ENCODE results near the gene IRAK4. TPM values are rescaled to one million over a fixed set of nuclear protein-coding genes. Genes with fewer than 3 reads are reported as not detected.

Gene IRAK4
- total RNA-seq, 2 donors from 2014 or later, result 5.9 to 9.2 TPM

GRCh38 chr12:43730283-43730682 lies 28.5 kb upstream of the IRAK4 start:
- no peak overlapping the region for H3K27ac Mint-ChIP-seq
- no peak overlapping the region for H3K4me3 Mint-ChIP-seq
- TF ChIP-seq, protein P1, sequence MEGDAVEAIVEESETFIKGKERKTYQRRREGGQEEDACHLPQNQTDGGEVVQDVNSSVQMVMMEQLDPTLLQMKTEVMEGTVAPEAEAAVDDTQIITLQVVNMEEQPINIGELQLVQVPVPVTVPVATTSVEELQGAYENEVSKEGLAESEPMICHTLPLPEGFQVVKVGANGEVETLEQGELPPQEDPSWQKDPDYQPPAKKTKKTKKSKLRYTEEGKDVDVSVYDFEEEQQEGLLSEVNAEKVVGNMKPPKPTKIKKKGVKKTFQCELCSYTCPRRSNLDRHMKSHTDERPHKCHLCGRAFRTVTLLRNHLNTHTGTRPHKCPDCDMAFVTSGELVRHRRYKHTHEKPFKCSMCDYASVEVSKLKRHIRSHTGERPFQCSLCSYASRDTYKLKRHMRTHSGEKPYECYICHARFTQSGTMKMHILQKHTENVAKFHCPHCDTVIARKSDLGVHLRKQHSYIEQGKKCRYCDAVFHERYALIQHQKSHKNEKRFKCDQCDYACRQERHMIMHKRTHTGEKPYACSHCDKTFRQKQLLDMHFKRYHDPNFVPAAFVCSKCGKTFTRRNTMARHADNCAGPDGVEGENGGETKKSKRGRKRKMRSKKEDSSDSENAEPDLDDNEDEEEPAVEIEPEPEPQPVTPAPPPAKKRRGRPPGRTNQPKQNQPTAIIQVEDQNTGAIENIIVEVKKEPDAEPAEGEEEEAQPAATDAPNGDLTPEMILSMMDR (conservative IDR thresholded peaks at IDR 0.05), result no peak
- H3K4me1 Mint-ChIP-seq, result no peaks in the 10 kb centered on the region
- H3K4me1 ChIP-seq (ENCODE audit: control insufficient read depth, insufficient read depth, low read length), result no peaks in the 10 kb centered on the region
- 85 to 88% methylated on average over 3 to 4 of the region's 4 CpGs for WGBS, 2 experiments (ENCODE audit: insufficient coverage in 1 of 2, insufficient read length in 1 of 2)
- H3K4me3 ChIP-seq (ENCODE audit: low read length), result no peak overlapping the region
- H3K9me3 ChIP-seq (ENCODE audit: control insufficient read depth, low read length), result no peaks in the 10 kb centered on the region
- H3K36me3 ChIP-seq (ENCODE audit: control insufficient read depth, insufficient read depth, low read length), result peaks cover 7% of the 10 kb centered on the region
- DNase-seq, result no peak
- peaks cover 12% of the 10 kb centered on the region for H3K36me3 Mint-ChIP-seq (ENCODE audit: low read depth)
- no peaks in the 10 kb centered on the region for H3K9me3 Mint-ChIP-seq
- H3K27ac ChIP-seq (ENCODE audit: low read depth, low read length), result no peak overlapping the region
- H3K9ac ChIP-seq (ENCODE audit: extremely low read depth, low read length, poor library complexity, severe bottlenecking), result no peak overlapping the region
- H3K27me3 ChIP-seq (ENCODE audit: control insufficient read depth, insufficient read depth, low read length, poor library complexity, severe bottlenecking), result no peaks in the 10 kb centered on the region
- H3K27me3 Mint-ChIP-seq (ENCODE audit: insufficient read depth), result no peaks in the 10 kb centered on the region

DNA sequence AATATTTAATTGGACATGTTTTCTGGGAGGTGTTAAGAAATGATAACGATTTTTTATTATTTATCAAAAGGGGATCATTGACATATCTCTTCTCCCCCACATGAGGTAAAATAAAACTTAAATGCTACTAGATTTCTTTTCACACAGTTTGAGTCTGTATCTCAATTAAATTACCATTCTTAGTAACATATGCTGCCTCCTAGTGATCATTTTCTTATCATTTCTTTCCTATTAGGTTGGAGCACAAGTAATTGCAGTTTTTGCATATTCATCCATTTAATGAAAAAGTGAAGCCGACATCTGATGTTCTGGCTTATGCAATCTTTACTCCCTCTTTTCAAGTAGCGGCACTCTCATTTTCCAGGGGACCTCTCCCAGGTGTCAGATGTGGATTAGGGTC lies 25.1 kb upstream of the IRAK4 start:
- no peaks in the 10 kb centered on the region for H3K27me3 Mint-ChIP-seq (ENCODE audit: insufficient read depth)
- DNase-seq, result no peak
- no peaks in the 10 kb centered on the region for H3K9me3 Mint-ChIP-seq
- TF ChIP-seq, protein P1 (conservative IDR thresholded peaks at IDR 0.05), result peak; percentile 40
- no peak overlapping the region for H3K4me3 ChIP-seq (ENCODE audit: low read length)
- H3K36me3 ChIP-seq (ENCODE audit: control insufficient read depth, insufficient read depth, low read length), result peaks cover 7% of the 10 kb centered on the region
- no peak overlapping the region for H3K27ac Mint-ChIP-seq
- no peaks in the 10 kb centered on the region for H3K4me1 ChIP-seq (ENCODE audit: control insufficient read depth, insufficient read depth, low read length)
- H3K9ac ChIP-seq (ENCODE audit: extremely low read depth, low read length, poor library complexity, severe bottlenecking), result no peak overlapping the region
- WGBS, 2 experiments (ENCODE audit: insufficient coverage in 1 of 2, insufficient read length in 1 of 2), result 94 to 96% methylated on average over 2 to 3 of the region's 3 CpGs
- no peak overlapping the region for H3K27ac ChIP-seq (ENCODE audit: low read depth, low read length)
- H3K9me3 ChIP-seq (ENCODE audit: control insufficient read depth, low read length), result no peaks in the 10 kb centered on the region
- no peaks in the 10 kb centered on the region for H3K4me1 Mint-ChIP-seq
- H3K36me3 Mint-ChIP-seq (ENCODE audit: low read depth), result peaks cover 10% of the 10 kb centered on the region
- H3K4me3 Mint-ChIP-seq, result no peak overlapping the region
- no peaks in the 10 kb centered on the region for H3K27me3 ChIP-seq (ENCODE audit: control insufficient read depth, insufficient read depth, low read length, poor library complexity, severe bottlenecking)

GRCh38 chr12:43736927-43737440 lies 21.8 kb upstream of the IRAK4 start:
- no peaks in the 10 kb centered on the region for H3K27me3 Mint-ChIP-seq (ENCODE audit: insufficient read depth)
- no peak overlapping the region for H3K9ac ChIP-seq (ENCODE audit: extremely low read depth, low read length, poor library complexity, severe bottlenecking)
- H3K9me3 ChIP-seq (ENCODE audit: control insufficient read depth, low read length), result no peaks in the 10 kb centered on the region
- H3K27me3 ChIP-seq (ENCODE audit: control insufficient read depth, insufficient read depth, low read length, poor library complexity, severe bottlenecking), result no peaks in the 10 kb centered on the region
- H3K36me3 Mint-ChIP-seq (ENCODE audit: low read depth), result peaks cover 16% of the 10 kb centered on the region
- no peaks in the 10 kb centered on the region for H3K4me1 ChIP-seq (ENCODE audit: control insufficient read depth, insufficient read depth, low read length)
- no peak for DNase-seq
- peaks cover 4% of the 10 kb centered on the region for H3K36me3 ChIP-seq (ENCODE audit: control insufficient read depth, insufficient read depth, low read length)
- no peak overlapping the region for H3K27ac Mint-ChIP-seq
- no peak overlapping the region for H3K4me3 Mint-ChIP-seq
- TF ChIP-seq, protein P1 (conservative IDR thresholded peaks at IDR 0.05), result no peak
- no peak overlapping the region for H3K4me3 ChIP-seq (ENCODE audit: low read length)
- 95% methylated on average over 2 of the region's 3 CpGs; no CpG with 5 or more reads in 1 of the 2 experiments for WGBS, 2 experiments (ENCODE audit: insufficient coverage in 1 of 2, insufficient read length in 1 of 2)
- no peak overlapping the region for H3K27ac ChIP-seq (ENCODE audit: low read depth, low read length)
- no peaks in the 10 kb centered on the region for H3K9me3 Mint-ChIP-seq
- H3K4me1 Mint-ChIP-seq, result no peaks in the 10 kb centered on the region

Measured in endodermal cell (in vitro differentiated cells).